Esophagus squamous epithelium (tissue), 4 donors: Measurements from ENCODE around the gene VPS4B.

Source experiments
- CTCF ChIP-seq, 6 experiments: fragments of 450-650 bp in 4 of 6; fragments of 200-600 bp in 2 of 6; sonication (generic) in 2 of 6; IDR thresholded peaks; one replicate each; pipeline ENCODE4 v1.5.1; 2016 to 2019; ENCODE audit warnings: antibody characterized with exemption in 6 of 6, mild to moderate bottlenecking in 4 of 6, moderate library complexity in 4 of 6
- POLR2A ChIP-seq, 4 donors: fragments of 450-650 bp; IDR thresholded peaks; one replicate each; pipeline ENCODE4 v1.6.1; 2017; ENCODE audit warnings: antibody characterized with exemption in 4 of 4, mild to moderate bottlenecking in 4 of 4, moderate library complexity in 3 of 4

GRCh38 chr18:63407734-63408133 lies 14.5 kb downstream of the VPS4B start:
- TF ChIP-seq CTCF (IDR thresholded peaks at IDR 0.05): no peak
- no peak for TF ChIP-seq POLR2A (IDR thresholded peaks at IDR 0.05)
